ENCODE results near the gene TNS1.
"Not testable (repeated sequence)": the region's sequence is repeated elsewhere in the genome, so short reads cannot be mapped to it uniquely, and the experiment has no call there.

The TNS1 gene

DNA sequence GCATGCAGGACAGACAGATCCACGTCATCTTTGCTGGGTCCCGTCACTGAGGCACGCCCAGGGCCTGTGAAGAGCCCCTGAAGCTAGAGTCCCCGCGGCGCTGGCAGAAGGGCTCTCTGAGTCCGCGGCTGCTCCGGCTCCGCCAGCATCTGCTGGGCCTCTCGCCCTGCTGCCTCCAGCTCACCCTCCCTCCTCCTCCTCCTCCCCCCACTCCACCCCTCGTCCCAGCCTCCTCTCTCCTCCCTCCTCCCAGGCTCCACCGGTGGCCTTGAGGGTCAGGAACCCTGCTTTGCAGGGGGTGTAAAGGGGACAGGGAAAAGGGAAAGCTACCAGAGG lies at the start of gene TNS1:
TNS1 (minus strand) TSS at position 151 of the 336 bp plus-strand sequence; CDS start at position 28, 123 bp downstream.
- no peak for DNase-seq (ENCODE audit: low spot score)
- TF ChIP-seq, protein P1, sequence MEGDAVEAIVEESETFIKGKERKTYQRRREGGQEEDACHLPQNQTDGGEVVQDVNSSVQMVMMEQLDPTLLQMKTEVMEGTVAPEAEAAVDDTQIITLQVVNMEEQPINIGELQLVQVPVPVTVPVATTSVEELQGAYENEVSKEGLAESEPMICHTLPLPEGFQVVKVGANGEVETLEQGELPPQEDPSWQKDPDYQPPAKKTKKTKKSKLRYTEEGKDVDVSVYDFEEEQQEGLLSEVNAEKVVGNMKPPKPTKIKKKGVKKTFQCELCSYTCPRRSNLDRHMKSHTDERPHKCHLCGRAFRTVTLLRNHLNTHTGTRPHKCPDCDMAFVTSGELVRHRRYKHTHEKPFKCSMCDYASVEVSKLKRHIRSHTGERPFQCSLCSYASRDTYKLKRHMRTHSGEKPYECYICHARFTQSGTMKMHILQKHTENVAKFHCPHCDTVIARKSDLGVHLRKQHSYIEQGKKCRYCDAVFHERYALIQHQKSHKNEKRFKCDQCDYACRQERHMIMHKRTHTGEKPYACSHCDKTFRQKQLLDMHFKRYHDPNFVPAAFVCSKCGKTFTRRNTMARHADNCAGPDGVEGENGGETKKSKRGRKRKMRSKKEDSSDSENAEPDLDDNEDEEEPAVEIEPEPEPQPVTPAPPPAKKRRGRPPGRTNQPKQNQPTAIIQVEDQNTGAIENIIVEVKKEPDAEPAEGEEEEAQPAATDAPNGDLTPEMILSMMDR (IDR thresholded peaks at IDR 0.05; ENCODE audit: extremely low read depth, missing control alignments), result no peak

DNA sequence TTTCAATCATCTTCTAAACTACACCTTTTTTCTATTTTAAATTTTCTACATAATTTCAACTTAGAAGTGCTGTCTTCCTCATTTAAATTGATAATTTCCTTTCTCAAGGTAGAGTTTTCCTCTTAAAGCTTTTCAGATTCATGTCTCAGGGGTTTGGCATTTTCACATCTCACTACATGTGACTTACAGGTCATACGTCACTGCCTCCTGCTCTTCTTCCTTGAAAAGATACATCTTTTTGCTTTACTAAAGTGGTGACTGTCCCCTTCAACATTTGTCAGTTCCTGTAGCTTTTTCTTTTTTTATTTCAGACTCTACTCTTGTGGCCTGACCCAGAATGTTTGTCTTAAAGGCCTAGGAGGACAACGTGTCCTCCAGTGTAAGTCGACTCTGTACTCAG lies 49.1 kb upstream of the TNS1 start:
- TF ChIP-seq, protein P1 (IDR thresholded peaks at IDR 0.05; ENCODE audit: extremely low read depth, missing control alignments), result no peak
- DNase-seq (ENCODE audit: low spot score), result no peak

DNA sequence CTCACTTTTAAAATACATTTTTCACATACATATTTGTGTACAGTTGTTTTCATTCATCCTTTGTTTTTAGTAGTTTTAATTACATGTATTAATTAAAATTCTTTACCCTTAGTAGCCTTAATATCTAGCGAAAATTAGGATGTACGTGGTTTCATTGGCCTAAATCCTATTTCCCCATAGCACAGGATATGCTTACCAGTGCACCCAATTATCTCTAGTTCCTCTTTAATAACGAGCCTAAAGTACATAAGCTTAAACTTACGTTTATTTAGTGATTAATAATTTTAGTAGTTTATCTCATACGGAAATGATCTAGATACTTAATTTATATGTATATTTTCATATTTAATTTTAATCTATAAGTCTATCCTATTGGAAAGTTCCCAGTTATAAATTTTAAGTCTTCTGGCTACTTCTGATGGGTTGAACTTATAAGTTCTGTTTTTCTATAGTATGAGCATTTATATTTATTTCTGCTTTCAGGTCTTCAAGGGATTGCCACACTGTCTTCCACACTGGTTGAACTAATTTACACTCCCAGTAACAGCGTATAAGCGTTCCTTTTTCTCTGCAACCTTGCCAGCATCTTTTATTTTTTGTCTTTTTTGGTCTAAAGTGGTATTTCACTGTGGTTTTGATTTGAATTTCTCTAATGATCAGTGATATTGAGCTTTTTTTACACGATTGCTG lies 44.9 kb upstream of the TNS1 start:
- no peak for DNase-seq (ENCODE audit: low spot score)
- TF ChIP-seq, protein P1 (IDR thresholded peaks at IDR 0.05; ENCODE audit: extremely low read depth, missing control alignments), result no peak

DNA sequence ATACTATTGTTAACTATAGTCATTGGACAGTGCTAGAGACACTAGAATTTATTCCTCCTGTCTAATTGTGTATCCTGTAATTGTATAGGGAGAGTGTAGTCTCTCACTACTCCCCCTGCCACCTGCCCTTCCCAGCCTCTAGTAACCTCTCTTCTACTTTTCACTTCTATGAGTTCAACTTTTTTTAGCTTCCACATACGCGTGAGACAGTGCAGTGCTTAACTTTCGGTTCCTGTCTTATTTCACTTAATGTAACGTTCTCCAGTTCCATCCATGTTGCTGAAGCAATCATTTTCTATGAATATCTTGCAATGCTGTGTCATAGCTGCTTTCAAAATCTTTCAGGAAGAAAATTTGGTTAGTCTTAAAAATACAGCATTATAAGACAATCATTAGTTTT lies 43.4 kb upstream of the TNS1 start:
- TF ChIP-seq, protein P1 (IDR thresholded peaks at IDR 0.05; ENCODE audit: extremely low read depth, missing control alignments), result no peak
- no peak for DNase-seq (ENCODE audit: low spot score)

DNA sequence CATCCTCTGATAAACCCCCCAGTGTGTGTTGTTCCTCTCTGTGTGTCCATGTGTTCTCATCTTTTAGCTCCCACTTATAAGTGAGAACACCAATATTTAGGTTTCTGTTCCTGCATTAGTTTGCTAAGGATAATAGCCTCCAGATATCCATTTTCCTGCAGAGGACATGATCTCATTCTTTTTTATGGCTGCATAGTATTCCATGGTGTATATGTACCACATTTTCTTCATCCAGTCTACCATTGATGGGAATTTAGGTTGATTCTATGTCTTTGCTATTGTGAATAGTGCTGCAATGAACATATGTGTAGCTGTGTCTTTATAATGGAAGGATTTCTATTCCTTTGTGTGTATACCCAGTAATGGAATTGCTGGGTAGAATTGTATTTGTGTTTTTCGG lies 41.8 kb upstream of the TNS1 start:
- DNase-seq (ENCODE audit: low spot score), result not testable (repeated sequence)

DNA sequence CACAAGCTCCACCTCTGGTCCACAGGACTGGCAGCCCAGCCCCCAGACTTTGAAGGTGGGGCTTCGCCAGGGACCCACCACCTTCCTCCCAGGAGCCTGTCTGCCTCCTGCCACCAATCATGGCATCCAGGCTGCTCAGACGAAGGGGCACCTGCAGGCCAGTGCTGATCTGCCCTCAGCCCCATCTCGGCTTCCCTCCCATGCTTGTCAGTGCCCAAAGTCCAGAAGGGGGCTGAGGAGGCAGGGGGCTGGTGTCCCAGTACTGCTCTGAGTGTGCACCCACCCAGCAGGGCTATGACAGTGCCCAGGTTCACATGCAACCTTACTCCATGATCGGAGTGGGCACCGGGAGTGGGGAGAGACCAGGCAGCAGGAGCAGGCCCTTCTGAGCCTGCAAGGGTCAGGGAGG lies 40.9 kb upstream of the TNS1 start:
- no peak for DNase-seq (ENCODE audit: low spot score)
- TF ChIP-seq, protein P1 (IDR thresholded peaks at IDR 0.05; ENCODE audit: extremely low read depth, missing control alignments), result no peak

DNA sequence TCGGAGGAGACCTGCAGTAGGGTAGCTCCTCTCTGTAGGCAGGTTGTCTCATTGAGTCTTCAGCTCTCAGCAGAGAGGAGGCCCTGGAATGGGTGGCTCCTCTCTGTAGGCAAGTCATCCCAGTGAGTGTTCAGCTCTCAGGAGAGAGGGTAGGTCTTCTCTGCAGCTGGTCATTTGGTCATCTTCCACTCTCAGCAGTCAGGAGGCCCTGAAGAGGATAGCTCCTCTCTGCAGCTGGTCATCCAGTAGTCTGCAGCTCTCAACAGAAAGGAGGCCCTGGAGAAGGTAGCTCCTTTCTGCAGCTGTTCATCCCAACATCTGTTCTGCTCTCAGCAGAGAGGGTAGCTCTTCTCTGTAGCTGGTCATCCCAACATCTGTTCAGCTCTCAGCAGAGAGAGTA lies 40.3 kb upstream of the TNS1 start:
- no peak for DNase-seq (ENCODE audit: low spot score)
- TF ChIP-seq, protein P1 (IDR thresholded peaks at IDR 0.05; ENCODE audit: extremely low read depth, missing control alignments), result no peak
